ENCODE results near the gene CYP4F8. TPM values are rescaled to one million over a fixed set of nuclear protein-coding genes. Genes with fewer than 3 reads are reported as not detected.
"Not testable (repeated sequence)": the region's sequence is repeated elsewhere in the genome, so short reads cannot be mapped to it uniquely, and the experiment has no call there.

The CYP4F8 gene
- total RNA-seq, 1 donor from 2014 or later: not detected

DNA sequence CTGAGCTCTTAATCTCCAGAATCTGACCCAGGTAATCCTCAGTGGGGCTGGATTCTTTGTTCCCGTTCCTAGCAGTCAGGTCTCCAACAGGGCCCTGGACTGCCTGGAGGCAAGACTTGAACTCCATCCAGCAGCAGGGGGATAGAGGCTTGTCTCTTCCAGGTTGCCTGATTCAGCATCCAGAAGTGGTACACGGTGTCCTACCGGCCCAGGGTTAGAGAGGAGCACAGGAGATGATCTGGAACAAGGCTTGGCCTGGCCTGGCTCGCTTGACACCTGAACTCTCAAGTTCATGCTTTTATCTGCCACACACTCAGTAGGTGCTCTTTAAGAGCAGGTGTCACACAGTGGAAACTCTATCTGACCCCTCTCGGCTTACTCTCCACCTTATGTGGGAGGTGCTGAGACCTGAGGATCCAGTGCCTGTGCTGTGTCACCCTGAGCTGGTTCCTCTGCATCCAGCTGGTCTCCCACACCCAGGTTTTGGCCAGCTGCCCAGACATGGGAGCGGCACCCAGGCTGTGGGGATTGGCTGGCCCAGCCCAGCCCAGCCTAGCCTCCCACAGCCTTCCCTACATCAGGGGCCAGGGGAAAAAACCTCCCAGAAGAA is 25.4 kb downstream of the CYP4F8 start, which contains the start of gene CYP4F3:
TSS of gene CYP4F3 (plus strand) at position 604 of the 610 bp plus-strand sequence. CDS start 519 bp downstream, outside the sequence.
- intact Hi-C loops (cut with DNase I): no loop called here
- DNase-seq (ENCODE audit: missing footprints) (peak; percentile 90), ATAC-seq (peak; percentile 90)

GRCh38 chr19:15640904-15641597 is 26.0 kb downstream of the CYP4F8 start:
- ATAC-seq (peak; percentile 3), DNase-seq (ENCODE audit: missing footprints) (no peak)
- intact Hi-C loops (cut with DNase I): no loop called here

GRCh38 chr19:15641901-15642491 is 27.0 kb downstream of the CYP4F8 start:
- intact Hi-C loops (cut with DNase I): no loop called here
- no peak for ATAC-seq

GRCh38 chr19:15642807-15643206 is 27.8 kb downstream of the CYP4F8 start:
- DNase-seq (ENCODE audit: missing footprints) (no peak), ATAC-seq (no peak)
- intact Hi-C loops (cut with DNase I): no loop called here

More at GRCh38 chr19:15641901-15642491, 27.0 kb downstream of the CYP4F8 start:
- no peak for DNase-seq (ENCODE audit: missing footprints)

DNA sequence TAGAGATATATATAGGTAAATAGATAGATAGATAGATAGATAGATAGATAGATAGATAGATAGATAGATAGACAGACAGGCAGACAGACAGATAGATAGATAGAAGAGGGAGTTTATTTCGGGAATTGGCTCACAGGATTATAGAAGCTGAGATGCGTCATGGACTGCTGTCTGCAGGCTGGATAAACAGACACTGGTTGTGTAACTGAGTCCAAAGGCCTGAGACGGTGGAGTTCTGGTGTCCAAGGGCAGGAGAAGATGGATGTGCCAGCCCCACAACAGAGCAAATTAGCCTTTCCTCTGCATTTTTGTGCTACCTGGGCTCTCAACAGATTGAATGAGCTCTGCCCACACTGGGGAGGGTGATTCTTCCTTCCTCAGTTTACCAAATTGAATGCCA is 28.4 kb downstream of the CYP4F8 start:
- ATAC-seq: no peak
- intact Hi-C loops (cut with DNase I): no loop called here
- no peak for DNase-seq (ENCODE audit: missing footprints)

- DNase-seq (ENCODE audit: missing footprints): no peak
- ATAC-seq: no peak
- intact Hi-C loops (cut with DNase I): no loop called here
Measured at GRCh38 chr19:15644066-15644741, 29.2 kb downstream of the CYP4F8 start.

GRCh38 chr19:15644816-15645215 is 29.8 kb downstream of the CYP4F8 start:
- no peak for ATAC-seq
- intact Hi-C loops (cut with DNase I): no loop called here
- no peak for DNase-seq (ENCODE audit: missing footprints)

GRCh38 chr19:15649526-15649925 is 34.5 kb downstream of the CYP4F8 start:
- ATAC-seq (no peak), DNase-seq (ENCODE audit: missing footprints) (no peak)
- intact Hi-C loops (cut with DNase I): no loop called here

DNA sequence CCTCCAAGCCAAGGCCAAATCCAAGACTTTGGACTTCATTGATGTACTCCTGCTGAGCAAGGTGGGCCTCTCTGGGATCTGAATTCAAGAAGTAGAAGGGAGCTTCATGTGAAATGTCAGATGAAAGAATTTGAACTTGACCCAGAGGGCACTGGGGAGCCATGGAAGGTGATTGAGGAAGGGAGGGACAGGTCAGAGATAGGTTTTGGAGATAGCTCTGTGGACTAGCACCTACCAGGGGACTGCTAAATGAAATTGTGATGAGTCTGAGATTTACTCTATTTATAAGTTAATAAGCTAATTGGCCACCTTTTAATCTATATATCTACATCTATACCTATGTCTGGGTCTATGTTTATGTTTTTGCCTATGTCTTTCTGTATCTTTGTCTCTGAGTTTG is 35.1 kb downstream of the CYP4F8 start:
- intact Hi-C loops (cut with DNase I); DNase-seq (ENCODE audit: missing footprints); ATAC-seq: not testable (repeated sequence)

DNA sequence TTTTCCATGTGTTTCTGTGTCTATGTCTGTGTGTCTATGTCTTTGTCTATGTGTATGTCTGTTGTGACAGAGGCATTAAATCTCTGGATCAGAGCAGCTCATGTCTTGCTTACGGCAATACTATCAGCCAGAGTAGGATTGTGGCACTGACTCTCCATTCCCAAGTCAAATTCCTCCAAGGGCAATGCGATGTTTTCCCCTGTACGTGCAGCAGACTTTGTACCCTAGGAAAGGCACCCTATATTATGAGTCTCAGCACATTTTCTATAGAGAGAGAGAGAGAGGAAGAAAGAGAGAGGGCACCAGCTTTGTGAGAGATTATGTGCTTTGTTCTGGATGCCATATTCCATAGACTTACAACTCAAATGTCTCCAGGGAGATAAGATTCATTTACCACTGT is 36.8 kb downstream of the CYP4F8 start:
- no peak for DNase-seq (ENCODE audit: missing footprints)
- no peak for ATAC-seq
- intact Hi-C loops (cut with DNase I): no loop called here

- no peak for ATAC-seq
- intact Hi-C loops (cut with DNase I): no loop called here
- DNase-seq (ENCODE audit: missing footprints): no peak
Measured at GRCh38 chr19:15652559-15653278, 37.7 kb downstream of the CYP4F8 start.

GRCh38 chr19:15656467-15656866 is 41.4 kb downstream of the CYP4F8 start:
- ATAC-seq: no peak
- intact Hi-C loops (cut with DNase I): no loop called here

GRCh38 chr19:15663247-15663646 is 48.2 kb downstream of the CYP4F8 start:
- DNase-seq (ENCODE audit: missing footprints): no peak
- intact Hi-C loops (cut with DNase I): no loop called here
- no peak for ATAC-seq

More at GRCh38 chr19:15656467-15656866, 41.4 kb downstream of the CYP4F8 start:
- DNase-seq (ENCODE audit: missing footprints): no peak

GRCh38 chr19:15666186-15666585 is 51.2 kb downstream of the CYP4F8 start:
- DNase-seq (ENCODE audit: missing footprints) (no peak), ATAC-seq (no peak)
- intact Hi-C loops (cut with DNase I): no loop called here

DNA sequence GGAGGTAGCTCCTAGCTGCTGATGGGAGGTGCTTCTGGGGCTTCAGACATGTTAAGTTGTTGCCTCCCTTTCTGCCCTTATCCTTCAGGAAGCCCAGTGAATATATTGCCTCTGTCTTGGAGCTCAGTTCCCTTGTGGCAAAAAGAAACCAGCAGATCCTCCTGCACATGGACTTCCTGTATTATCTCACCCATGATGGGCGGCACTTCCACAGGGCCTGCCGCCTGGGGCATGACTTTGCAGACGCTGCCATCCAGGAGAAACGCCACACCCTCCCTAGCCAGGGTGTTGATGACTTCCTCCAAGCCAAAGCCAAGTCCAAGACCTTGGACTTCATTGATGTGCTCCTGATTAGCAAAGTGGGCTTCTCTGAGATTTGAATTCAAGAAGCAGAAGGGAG is 51.9 kb downstream of the CYP4F8 start:
- no peak for DNase-seq (ENCODE audit: missing footprints)
- ATAC-seq: no peak
- intact Hi-C loops (cut with DNase I): no loop called here

- intact Hi-C loops (cut with DNase I): no loop called here
- DNase-seq (ENCODE audit: missing footprints) (no peak), ATAC-seq (no peak)
Measured at GRCh38 chr19:15669440-15669839, 54.4 kb downstream of the CYP4F8 start.

DNA sequence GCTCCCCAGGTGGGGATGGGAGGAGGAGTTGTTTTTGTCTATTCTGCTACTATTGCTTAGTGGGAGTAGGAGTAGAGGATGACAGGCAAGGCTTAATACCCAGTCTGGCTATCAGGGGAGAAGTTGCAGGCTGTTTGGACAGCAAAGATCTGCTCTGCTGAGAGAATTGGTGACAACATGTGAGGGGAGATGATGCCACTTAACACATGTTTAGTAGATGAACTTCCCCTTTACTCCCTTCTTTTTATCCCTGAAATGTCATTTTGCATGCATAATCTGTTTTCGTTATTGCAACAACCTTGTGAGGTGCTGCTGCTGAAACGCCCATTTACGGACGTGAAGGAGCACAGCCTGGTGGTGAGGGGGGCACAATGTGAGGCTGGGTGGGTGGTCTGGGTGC is 54.9 kb downstream of the CYP4F8 start:
- intact Hi-C loops (cut with DNase I): loop anchor here (5.0 kb wide), 1 partner anchor 112 kb away; no protein-coding TSS in a partner anchor
- ATAC-seq (no peak), DNase-seq (ENCODE audit: missing footprints) (no peak)

DNA sequence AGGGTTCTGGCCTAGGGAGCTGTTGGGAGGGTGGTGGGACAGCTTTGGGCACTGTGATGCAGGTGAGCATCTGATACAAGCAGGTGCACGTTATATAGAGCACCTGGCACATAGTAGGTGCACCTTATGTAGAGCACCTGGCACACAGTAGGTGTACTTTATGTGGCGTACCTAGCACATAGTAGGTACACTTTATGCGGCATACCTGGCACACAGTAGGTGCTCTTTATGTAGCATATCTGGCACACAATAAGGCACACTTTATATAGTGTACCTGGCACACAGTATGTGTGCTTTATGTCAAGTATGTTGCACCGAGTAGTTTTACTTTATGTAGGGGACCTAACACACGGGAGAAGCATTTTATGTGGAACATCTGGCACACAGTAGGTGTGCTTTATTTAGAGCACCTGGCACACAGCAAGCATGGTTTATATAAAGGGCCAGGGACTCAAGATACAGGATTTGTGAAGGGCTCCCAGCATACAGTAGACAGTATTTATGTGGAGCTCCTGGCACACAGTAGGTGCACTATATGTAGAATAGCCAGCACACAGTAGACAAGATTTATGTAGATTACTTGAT is 56.3 kb downstream of the CYP4F8 start:
- intact Hi-C loops (cut with DNase I): loop anchor here (5.0 kb wide), 1 partner anchor 111 kb away; no protein-coding TSS in a partner anchor

More for the DNA sequence above, 56.3 kb downstream of the CYP4F8 start:
- ATAC-seq: no peak
- no peak for DNase-seq (ENCODE audit: missing footprints)

Data from Right ventricle myocardium inferior (tissue), 1 donor.